ENCODE data around the gene USP36.

DNA sequence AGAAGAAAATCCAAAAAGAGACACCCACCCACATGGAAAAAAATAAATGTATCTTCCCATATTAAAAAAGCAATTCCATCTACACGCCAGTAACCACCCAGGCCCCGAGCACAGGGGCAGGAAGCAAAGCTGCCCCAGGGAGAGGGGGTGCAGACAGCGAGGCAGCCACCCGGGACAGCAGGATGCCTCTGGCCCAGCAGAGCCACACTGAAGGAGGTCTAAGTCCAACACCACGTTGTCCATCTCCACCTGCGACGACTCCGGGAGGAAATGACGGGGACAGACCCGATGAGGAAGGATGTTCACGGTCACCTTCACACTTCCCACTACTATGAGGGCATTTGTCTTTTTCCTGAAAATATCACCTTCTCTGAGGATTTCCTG is 44.1 kb downstream of the USP36 start:
- TF ChIP-seq, protein P1, sequence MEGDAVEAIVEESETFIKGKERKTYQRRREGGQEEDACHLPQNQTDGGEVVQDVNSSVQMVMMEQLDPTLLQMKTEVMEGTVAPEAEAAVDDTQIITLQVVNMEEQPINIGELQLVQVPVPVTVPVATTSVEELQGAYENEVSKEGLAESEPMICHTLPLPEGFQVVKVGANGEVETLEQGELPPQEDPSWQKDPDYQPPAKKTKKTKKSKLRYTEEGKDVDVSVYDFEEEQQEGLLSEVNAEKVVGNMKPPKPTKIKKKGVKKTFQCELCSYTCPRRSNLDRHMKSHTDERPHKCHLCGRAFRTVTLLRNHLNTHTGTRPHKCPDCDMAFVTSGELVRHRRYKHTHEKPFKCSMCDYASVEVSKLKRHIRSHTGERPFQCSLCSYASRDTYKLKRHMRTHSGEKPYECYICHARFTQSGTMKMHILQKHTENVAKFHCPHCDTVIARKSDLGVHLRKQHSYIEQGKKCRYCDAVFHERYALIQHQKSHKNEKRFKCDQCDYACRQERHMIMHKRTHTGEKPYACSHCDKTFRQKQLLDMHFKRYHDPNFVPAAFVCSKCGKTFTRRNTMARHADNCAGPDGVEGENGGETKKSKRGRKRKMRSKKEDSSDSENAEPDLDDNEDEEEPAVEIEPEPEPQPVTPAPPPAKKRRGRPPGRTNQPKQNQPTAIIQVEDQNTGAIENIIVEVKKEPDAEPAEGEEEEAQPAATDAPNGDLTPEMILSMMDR (IDR thresholded peaks at IDR 0.05), result no peak
- no peak for TF ChIP-seq ZFX (IDR thresholded peaks at IDR 0.05; ENCODE audit: borderline replicate concordance)

Measured in 22Rv1 (cell line).